ENCODE data around the gene ZHX3.

The ZHX3 gene

GRCh38 chr20:41287327-41287726, 30.2 kb downstream of the ZHX3 start:
- Histone ChIP-seq H3K9me3 (no peaks in the 10 kb centered on the region), H3K27me3 (ENCODE audit: low read depth) (no peaks in the 10 kb centered on the region), H3K36me3 (replicated peaks) (no peaks in the 10 kb centered on the region), H3K4me1 (no peaks in the 10 kb centered on the region; the same call in 1 of the 2 replicates), H3K4me3 (no peak overlapping the region)
- in situ Hi-C loops (cut with MboI; ENCODE audit: low sequenced_read_pairs): no loop called here
- DNase-seq (ENCODE audit: low spot score in 2 of 2): no peak

GRCh38 chr20:41286240-41286851, 31.2 kb downstream of the ZHX3 start:
- in situ Hi-C loops (cut with MboI; ENCODE audit: low sequenced_read_pairs): no loop called here
- no peaks in the 10 kb centered on the region; the same call in 1 of the 2 replicates for H3K4me1 ChIP-seq
- no peaks in the 10 kb centered on the region for H3K36me3 ChIP-seq (replicated peaks)
- no peaks in the 10 kb centered on the region for H3K9me3 ChIP-seq
- DNase-seq (ENCODE audit: low spot score in 2 of 2): no peak
- H3K4me3 ChIP-seq: no peak overlapping the region
- no peaks in the 10 kb centered on the region for H3K27me3 ChIP-seq (ENCODE audit: low read depth)

- in situ Hi-C loops (cut with MboI; ENCODE audit: low sequenced_read_pairs): no loop called here
- Histone ChIP-seq H3K9me3 (no peaks in the 10 kb centered on the region), H3K36me3 (replicated peaks) (no peaks in the 10 kb centered on the region), H3K27me3 (ENCODE audit: low read depth) (no peaks in the 10 kb centered on the region), H3K4me3 (no peak overlapping the region), H3K4me1 (no peaks in the 10 kb centered on the region)
- no peak for DNase-seq (ENCODE audit: low spot score in 2 of 2)
Measured at GRCh38 chr20:41279546-41280225, 37.8 kb downstream of the ZHX3 start.

- H3K9me3 ChIP-seq: no peaks in the 10 kb centered on the region
- DNase-seq (ENCODE audit: low spot score in 2 of 2): no peak
Measured at GRCh38 chr20:41278936-41279335, 38.6 kb downstream of the ZHX3 start.

DNA sequence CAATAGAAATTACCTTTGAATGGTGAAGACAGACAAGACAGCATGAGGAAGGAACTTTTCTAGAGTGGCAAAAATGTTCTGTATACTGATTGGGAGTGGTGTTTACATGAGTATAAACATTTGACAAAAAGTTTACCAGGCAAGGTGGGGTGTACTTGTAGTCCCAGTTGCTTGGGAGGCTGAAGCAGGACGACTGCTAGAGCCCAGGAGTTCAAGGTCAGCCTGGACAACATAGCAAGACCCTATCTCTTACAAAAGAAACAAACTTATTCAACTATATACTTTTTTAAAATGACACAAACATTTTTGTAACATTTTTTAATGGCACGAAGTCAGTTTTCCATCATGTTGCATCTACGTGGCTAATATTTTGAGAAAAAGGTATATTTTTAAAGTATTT, 40.5 kb downstream of the ZHX3 start:
- in situ Hi-C loops (cut with MboI; ENCODE audit: low sequenced_read_pairs): no loop called here
- Histone ChIP-seq H3K4me1 (0 out of 2 replicates have a peak, but pooled peaks cover 3% of the 10 kb centered on the region), H3K27me3 (ENCODE audit: low read depth) (no peaks in the 10 kb centered on the region), H3K9me3 (no peaks in the 10 kb centered on the region), H3K4me3 (no peak overlapping the region), H3K36me3 (replicated peaks) (no peaks in the 10 kb centered on the region)
- no peak for DNase-seq (ENCODE audit: low spot score in 2 of 2)

More at GRCh38 chr20:41278936-41279335, 38.6 kb downstream of the ZHX3 start:
- in situ Hi-C loops (cut with MboI; ENCODE audit: low sequenced_read_pairs): no loop called here
- Histone ChIP-seq H3K36me3 (replicated peaks) (no peaks in the 10 kb centered on the region), H3K4me3 (no peak overlapping the region), H3K4me1 (no peaks in the 10 kb centered on the region), H3K27me3 (ENCODE audit: low read depth) (no peaks in the 10 kb centered on the region)

- Histone ChIP-seq H3K9me3 (no peaks in the 10 kb centered on the region), H3K27me3 (ENCODE audit: low read depth) (no peaks in the 10 kb centered on the region), H3K4me3 (no peak overlapping the region), H3K36me3 (replicated peaks) (no peaks in the 10 kb centered on the region), H3K4me1 (0 out of 2 replicates have a peak, but pooled peaks cover 3% of the 10 kb centered on the region)
- DNase-seq (ENCODE audit: low spot score in 2 of 2): no peak
- in situ Hi-C loops (cut with MboI; ENCODE audit: low sequenced_read_pairs): no loop called here
Measured at GRCh38 chr20:41276317-41276751, 41.2 kb downstream of the ZHX3 start.

DNA sequence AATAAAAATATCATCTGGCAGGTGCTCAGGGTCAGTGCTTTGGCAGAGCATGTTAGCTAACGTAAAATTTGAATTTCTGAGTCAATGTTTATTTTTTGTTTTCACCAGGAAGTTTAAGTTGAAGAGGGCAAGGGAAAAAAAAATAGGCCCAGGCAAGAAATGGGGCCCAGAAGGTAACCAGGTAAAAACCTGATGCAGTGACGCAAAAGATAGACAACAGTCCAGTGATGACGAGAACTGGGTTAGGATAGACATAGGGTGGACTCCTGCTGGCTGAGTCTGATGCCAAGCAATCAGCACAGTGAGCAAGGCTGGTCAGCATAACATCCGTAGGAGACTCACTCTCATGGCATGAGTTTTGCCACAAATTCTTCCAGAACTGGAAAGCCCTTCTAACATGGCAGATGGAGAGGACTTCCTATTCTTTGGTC, 42.2 kb downstream of the ZHX3 start:
- Histone ChIP-seq H3K4me3 (no peak overlapping the region), H3K36me3 (replicated peaks) (no peaks in the 10 kb centered on the region), H3K4me1 (0 out of 2 replicates have a peak, but pooled peaks cover 3% of the 10 kb centered on the region), H3K27me3 (ENCODE audit: low read depth) (no peaks in the 10 kb centered on the region), H3K9me3 (no peaks in the 10 kb centered on the region)
- in situ Hi-C loops (cut with MboI; ENCODE audit: low sequenced_read_pairs): no loop called here
- DNase-seq (ENCODE audit: low spot score in 2 of 2): no peak

DNA sequence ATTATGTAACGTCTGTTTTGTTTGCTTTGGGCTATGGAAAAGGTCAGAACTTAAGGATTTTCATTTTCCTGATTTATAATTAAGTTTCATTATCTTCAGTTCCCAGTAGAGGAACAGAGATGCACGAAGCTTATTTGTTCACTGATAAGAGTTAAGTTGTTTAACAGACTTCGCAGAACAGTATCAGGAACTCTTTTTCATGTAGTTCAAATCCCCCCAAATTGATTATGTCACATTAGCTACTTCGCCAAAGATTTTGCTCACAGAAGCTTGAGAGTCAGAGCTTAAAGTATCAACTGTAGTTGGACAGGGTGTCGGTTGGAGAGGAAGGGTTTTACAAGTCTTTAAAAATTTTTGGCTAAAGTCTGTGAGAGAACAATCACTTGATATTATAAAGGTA, 43.4 kb downstream of the ZHX3 start:
- DNase-seq (ENCODE audit: low spot score in 2 of 2): no peak
- Histone ChIP-seq H3K4me1 (0 out of 2 replicates have a peak, but pooled peaks cover 3% of the 10 kb centered on the region), H3K4me3 (no peak overlapping the region), H3K27me3 (ENCODE audit: low read depth) (no peaks in the 10 kb centered on the region), H3K9me3 (no peaks in the 10 kb centered on the region), H3K36me3 (replicated peaks) (no peaks in the 10 kb centered on the region)
- in situ Hi-C loops (cut with MboI; ENCODE audit: low sequenced_read_pairs): no loop called here

DNA sequence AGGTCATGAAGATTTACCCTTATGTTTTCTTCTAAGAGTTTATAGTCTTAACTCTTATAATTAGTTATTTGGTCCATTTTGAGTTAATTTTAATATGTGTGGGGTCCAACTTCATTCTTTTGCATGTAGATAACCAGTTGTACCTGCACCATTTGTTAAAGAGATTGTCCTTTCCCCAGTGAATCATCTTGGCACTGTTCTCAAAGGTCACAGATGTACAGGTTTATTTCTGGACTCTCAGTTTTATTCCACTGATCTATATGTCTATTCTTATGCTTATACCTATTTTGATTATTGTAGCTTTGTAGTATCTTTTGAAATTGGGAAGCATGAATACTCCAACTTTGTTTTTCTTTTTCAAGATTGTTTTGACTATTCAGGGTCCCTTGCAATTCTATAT, 44.1 kb downstream of the ZHX3 start:
- no peaks in the 10 kb centered on the region for H3K9me3 ChIP-seq
- 0 out of 2 replicates have a peak, but pooled peaks cover 3% of the 10 kb centered on the region for H3K4me1 ChIP-seq
- H3K27me3 ChIP-seq (ENCODE audit: low read depth): no peaks in the 10 kb centered on the region
- H3K36me3 ChIP-seq (replicated peaks): no peaks in the 10 kb centered on the region
- in situ Hi-C loops (cut with MboI; ENCODE audit: low sequenced_read_pairs): no loop called here
- DNase-seq (ENCODE audit: low spot score in 2 of 2): no peak
- no peak overlapping the region for H3K4me3 ChIP-seq

- in situ Hi-C loops (cut with MboI; ENCODE audit: low sequenced_read_pairs): no loop called here
- no peak for DNase-seq (ENCODE audit: low spot score in 2 of 2)
Measured at GRCh38 chr20:41272339-41272738, 45.2 kb downstream of the ZHX3 start.

GRCh38 chr20:41268917-41269652, 48.4 kb downstream of the ZHX3 start:
- no peak for DNase-seq (ENCODE audit: low spot score in 2 of 2)

More at GRCh38 chr20:41272339-41272738, 45.2 kb downstream of the ZHX3 start:
- no peaks in the 10 kb centered on the region for H3K27me3 ChIP-seq (ENCODE audit: low read depth)
- H3K9me3 ChIP-seq: no peaks in the 10 kb centered on the region
- peaks cover 6% of the 10 kb centered on the region; the same call in 1 of the 2 replicates for H3K4me1 ChIP-seq
- peaks cover 3% of the 10 kb centered on the region; the same call in 1 of the 2 replicates for H3K36me3 ChIP-seq (replicated peaks)
- H3K4me3 ChIP-seq: no peak overlapping the region

GRCh38 chr20:41268402-41268801, 49.1 kb downstream of the ZHX3 start:
- Histone ChIP-seq H3K9me3 (no peaks in the 10 kb centered on the region), H3K27me3 (ENCODE audit: low read depth) (no peaks in the 10 kb centered on the region), H3K36me3 (replicated peaks) (peaks cover 3% of the 10 kb centered on the region; the same call in 1 of the 2 replicates), H3K4me3 (no peak overlapping the region), H3K4me1 (peaks cover 9% of the 10 kb centered on the region; the same call in 1 of the 2 replicates)
- no peak for DNase-seq (ENCODE audit: low spot score in 2 of 2)
- in situ Hi-C loops (cut with MboI; ENCODE audit: low sequenced_read_pairs): no loop called here

More at GRCh38 chr20:41268917-41269652, 48.4 kb downstream of the ZHX3 start:
- H3K9me3 ChIP-seq: no peaks in the 10 kb centered on the region
- peaks cover 3% of the 10 kb centered on the region; the same call in 1 of the 2 replicates for H3K36me3 ChIP-seq (replicated peaks)
- H3K27me3 ChIP-seq (ENCODE audit: low read depth): no peaks in the 10 kb centered on the region
- in situ Hi-C loops (cut with MboI; ENCODE audit: low sequenced_read_pairs): no loop called here
- peaks cover 9% of the 10 kb centered on the region; the same call in 1 of the 2 replicates for H3K4me1 ChIP-seq
- H3K4me3 ChIP-seq: no peak overlapping the region

- peaks cover 3% of the 10 kb centered on the region; the same call in 1 of the 2 replicates for H3K36me3 ChIP-seq (replicated peaks)
- no peaks in the 10 kb centered on the region for H3K27me3 ChIP-seq (ENCODE audit: low read depth)
- in situ Hi-C loops (cut with MboI; ENCODE audit: low sequenced_read_pairs): no loop called here
- no peak overlapping the region for H3K4me3 ChIP-seq
- no peak for DNase-seq (ENCODE audit: low spot score in 2 of 2)
- H3K9me3 ChIP-seq: no peaks in the 10 kb centered on the region
- H3K4me1 ChIP-seq: peaks cover 6% of the 10 kb centered on the region; the same call in 1 of the 2 replicates
Measured at GRCh38 chr20:41265938-41266337, 51.6 kb downstream of the ZHX3 start.

Data from HAP-1 (cell line).